IPS-15b (cell line): ENCODE measurements around the gene BABAM2.
A peak's percentile ranks its signal among the peaks of the same experiment; 100 is the strongest.
"Not testable (repeated sequence)": the region's sequence is repeated elsewhere in the genome, so short reads cannot be mapped to it uniquely, and the experiment has no call there.

Source experiments
- H3K27me3 ChIP-seq: one replicate; pipeline ENCODE4 v1.6.1; 2013; ENCODE audit warnings: low read length; ENCODE audit not compliant: control insufficient read depth, insufficient read depth
- H3K36me3 ChIP-seq: one replicate; pipeline ENCODE4 v1.6.1; 2013; ENCODE audit warnings: low read length; ENCODE audit not compliant: control insufficient read depth, insufficient read depth
- H3K4me1 ChIP-seq: one replicate; pipeline ENCODE4 v1.6.1; 2013; ENCODE audit warnings: mild to moderate bottlenecking, low read length; ENCODE audit not compliant: control insufficient read depth, insufficient read depth
- H3K4me3 ChIP-seq: one replicate; pipeline ENCODE4 v1.5.1; 2013; ENCODE audit warnings: low read depth, low read length
- H3K9ac ChIP-seq: one replicate; pipeline ENCODE4 v1.6.1; 2013; ENCODE audit warnings: low read depth, mild to moderate bottlenecking, low read length
- H3K9me3 ChIP-seq: one replicate; pipeline ENCODE4 v1.6.1; 2013; ENCODE audit warnings: mild to moderate bottlenecking, low read length; ENCODE audit not compliant: control insufficient read depth, insufficient read depth

BABAM2 gene

DNA sequence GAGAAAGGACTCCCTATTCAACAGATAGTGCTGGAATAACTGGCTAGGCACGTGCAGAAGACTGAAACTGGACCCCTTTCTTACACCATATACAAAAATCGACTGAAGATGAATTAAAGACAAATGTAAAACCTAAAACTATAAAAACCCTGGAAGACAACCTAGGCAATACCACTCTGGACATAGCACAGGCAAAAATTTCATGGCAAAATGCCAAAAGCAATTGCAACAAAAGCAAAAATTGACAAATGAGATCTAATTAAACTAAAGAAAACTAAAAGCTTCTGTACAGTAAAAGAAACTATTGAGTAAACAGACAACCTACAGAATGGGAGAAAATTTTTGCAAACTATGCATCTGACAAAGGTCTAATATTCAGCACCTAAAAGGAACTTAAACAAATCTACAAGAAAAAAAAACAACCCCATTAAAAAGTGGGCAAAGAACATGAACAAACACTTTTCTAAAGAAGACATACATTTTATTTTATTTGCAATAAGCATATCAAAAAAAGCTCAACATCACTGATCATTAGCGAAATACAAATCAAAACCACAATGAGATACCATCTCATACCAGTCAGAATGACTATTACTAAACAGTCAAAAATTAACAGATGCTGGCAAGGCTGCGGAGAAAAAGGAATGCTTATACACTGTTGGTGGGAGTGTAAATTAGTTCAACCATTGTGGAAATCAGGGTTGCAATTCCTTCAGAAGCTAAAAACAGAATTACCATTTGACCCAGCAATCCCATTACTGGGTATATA is 8.5 kb upstream of the BABAM2 start:
- not testable (repeated sequence) for H3K9ac ChIP-seq, H3K27me3 ChIP-seq, H3K4me3 ChIP-seq, H3K36me3 ChIP-seq, H3K4me1 ChIP-seq, H3K9me3 ChIP-seq

DNA sequence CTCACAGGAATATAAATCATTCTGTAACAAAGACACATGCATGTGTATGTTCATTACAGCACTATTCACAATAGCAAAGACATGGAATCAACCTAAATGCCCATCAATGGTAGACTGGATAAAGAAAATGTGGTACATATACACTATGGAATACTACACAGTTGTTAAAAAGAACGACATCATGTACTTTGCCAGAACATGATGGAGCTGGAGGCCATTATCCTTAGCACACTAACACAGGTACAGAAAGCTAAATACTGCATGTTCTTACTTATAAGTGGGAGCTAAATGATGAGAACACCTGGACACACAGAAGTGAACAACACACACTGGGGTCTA is 8.0 kb upstream of the BABAM2 start:
- not testable (repeated sequence) for H3K9ac ChIP-seq, H3K27me3 ChIP-seq, H3K4me3 ChIP-seq, H3K36me3 ChIP-seq, H3K4me1 ChIP-seq, H3K9me3 ChIP-seq

DNA sequence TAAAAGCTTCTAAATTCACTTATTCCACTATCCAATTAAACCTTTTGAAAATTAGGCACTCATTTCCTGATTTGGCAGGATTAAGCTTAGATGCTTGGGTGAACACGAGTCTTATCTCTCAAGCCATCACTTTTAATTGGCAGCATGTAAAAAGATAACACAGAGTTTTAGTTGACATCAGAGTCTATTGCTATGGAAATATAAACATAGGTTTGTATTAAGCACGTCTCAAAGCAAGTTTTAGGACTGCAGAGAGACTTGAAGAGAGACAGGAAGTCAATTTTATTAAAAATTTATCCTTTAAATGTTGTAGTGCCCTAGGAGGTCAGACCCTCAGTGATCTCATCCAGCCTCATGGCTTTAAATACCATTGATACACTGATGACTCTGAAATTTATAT is 5.9 kb upstream of the BABAM2 start:
- no peaks in the 10 kb centered on the region for H3K9me3 ChIP-seq
- H3K4me1 ChIP-seq: no peaks in the 10 kb centered on the region
- H3K4me3 ChIP-seq: no peak overlapping the region
- H3K36me3 ChIP-seq: no peaks in the 10 kb centered on the region
- H3K27me3 ChIP-seq: no peaks in the 10 kb centered on the region
- no peak overlapping the region for H3K9ac ChIP-seq

DNA sequence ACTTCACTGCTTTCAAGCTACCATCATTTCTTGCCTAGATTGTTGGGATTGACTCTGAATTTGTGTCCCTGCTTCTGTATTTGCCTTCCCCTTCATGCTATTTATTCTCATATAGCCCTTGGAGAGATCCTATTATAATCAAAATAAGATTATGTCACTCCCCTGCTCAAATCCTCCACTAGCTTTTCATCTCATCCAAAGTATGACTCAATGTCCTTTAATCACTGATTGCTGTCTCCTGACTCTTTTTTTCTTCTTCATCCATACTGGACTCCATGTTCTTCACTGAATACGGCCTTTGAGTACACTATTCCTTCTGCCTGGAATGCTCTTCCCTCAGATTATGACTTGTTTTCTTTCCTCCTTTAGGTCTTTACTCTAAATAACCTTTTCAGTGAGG is 5.3 kb upstream of the BABAM2 start:
- no peak overlapping the region for H3K9ac ChIP-seq
- no peak overlapping the region for H3K4me3 ChIP-seq
- H3K36me3 ChIP-seq: no peaks in the 10 kb centered on the region
- no peaks in the 10 kb centered on the region for H3K4me1 ChIP-seq
- H3K9me3 ChIP-seq: no peaks in the 10 kb centered on the region
- no peaks in the 10 kb centered on the region for H3K27me3 ChIP-seq

DNA sequence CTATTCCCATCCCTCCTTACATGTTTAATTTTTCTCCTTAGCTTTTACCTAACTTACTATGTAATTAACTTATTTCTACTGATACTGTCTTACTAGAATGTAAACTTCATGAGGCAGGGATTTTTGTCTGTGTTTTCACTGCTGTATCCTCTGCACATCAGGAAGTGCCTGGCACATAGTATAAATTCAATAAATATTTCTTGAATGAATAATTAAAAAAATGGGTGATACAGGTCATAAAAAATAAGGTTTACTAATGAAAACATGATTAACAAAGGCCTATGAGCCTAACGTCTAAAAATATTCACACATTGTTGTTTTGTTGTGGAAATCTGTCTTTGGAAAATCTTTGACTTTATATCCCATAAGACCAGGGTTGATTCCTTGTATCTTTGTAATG is 4.9 kb upstream of the BABAM2 start:
- no peaks in the 10 kb centered on the region for H3K9me3 ChIP-seq
- H3K4me3 ChIP-seq: no peak overlapping the region
- H3K9ac ChIP-seq: no peak overlapping the region
- no peaks in the 10 kb centered on the region for H3K36me3 ChIP-seq
- no peaks in the 10 kb centered on the region for H3K4me1 ChIP-seq
- H3K27me3 ChIP-seq: no peaks in the 10 kb centered on the region

DNA sequence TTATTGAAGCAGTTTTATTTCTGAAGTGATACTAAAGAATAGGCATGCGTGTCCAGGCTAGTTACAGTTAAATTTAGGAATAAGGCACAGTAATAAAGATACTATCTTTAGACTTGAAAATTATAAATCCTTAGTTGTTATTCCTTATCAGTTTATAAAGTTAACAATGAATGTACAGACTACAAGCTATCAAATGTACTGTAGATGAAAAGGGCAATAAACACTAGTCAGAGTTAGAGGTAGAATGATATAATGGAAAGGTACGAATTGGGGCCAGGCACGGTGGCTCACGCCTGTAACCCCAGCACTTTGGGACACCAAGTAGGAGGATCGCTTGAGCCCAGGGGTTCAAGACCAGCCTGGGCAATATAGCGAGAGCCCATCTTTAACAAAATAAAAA is 4.2 kb upstream of the BABAM2 start:
- Histone ChIP-seq H3K27me3 (no peaks in the 10 kb centered on the region), H3K9me3 (no peaks in the 10 kb centered on the region), H3K9ac (no peak overlapping the region), H3K4me1 (no peaks in the 10 kb centered on the region), H3K4me3 (no peak overlapping the region), H3K36me3 (no peaks in the 10 kb centered on the region)

DNA sequence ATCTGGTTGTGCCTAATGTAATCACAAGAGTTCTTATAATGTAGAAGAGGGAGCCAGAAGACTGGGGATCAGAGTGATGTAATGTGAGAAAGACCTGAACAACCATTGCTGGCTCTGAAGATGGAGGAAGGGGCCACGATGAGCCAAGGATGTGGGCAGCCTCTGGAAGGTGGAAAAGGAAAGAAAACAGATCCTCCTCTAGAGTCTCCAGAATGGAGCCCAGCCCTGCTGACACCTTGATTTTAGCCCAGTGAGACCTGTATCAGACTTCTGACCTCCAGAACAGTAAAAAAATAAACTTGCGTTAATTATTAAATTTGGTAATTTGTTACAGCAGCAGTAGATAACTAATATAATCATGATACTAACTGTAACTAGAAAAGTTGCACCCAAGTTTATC is 3.4 kb upstream of the BABAM2 start:
- Histone ChIP-seq H3K4me3 (no peak overlapping the region), H3K9me3 (no peaks in the 10 kb centered on the region), H3K27me3 (no peaks in the 10 kb centered on the region), H3K9ac (no peak overlapping the region), H3K4me1 (no peaks in the 10 kb centered on the region), H3K36me3 (no peaks in the 10 kb centered on the region)

DNA sequence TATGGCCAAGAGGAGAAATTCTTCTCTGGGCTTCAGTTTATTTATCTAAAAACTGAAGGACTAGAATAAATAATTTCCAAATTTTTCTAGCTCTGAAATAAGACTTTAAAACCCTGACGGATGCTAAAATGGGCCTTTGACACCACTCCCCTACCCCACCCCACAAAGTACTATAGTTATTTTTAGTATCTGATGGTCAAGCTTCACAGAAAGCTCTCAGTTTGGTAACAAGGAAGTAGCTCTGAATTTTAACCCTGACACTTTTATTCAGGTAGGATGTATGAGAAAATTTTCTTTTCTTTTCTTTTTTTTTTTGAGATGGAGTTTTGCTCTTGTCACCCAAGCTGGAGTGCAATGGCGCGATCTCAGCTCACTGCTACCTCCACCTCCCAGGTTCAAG is 2.7 kb upstream of the BABAM2 start:
- Histone ChIP-seq H3K4me1 (no peaks in the 10 kb centered on the region), H3K27me3 (no peaks in the 10 kb centered on the region), H3K4me3 (no peak overlapping the region)

DNA sequence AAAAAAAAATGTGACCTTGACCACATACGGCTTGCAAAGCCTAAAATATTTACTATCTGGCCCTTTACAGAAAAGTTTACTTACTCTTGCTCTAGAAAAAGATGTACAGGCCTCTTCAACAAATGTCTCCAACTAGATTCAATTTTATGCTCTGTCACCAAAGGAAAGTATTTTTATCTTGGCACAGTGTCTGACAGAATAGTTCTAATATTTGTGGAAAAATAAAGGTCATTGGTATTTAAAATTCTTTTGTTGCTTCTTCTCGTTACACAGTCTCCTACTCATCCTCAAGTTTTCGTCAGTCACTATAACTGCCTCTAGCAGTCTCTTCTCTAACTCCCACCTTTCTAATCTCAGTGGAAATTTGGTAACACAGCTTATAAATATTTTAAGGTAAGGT is 1.7 kb upstream of the BABAM2 start:
- Histone ChIP-seq H3K4me3 (no peak overlapping the region), H3K4me1 (no peaks in the 10 kb centered on the region), H3K9ac (no peak overlapping the region), H3K9me3 (no peaks in the 10 kb centered on the region), H3K27me3 (no peaks in the 10 kb centered on the region), H3K36me3 (no peaks in the 10 kb centered on the region)

More for the DNA sequence above, 2.7 kb upstream of the BABAM2 start:
- no peak overlapping the region for H3K9ac ChIP-seq
- no peaks in the 10 kb centered on the region for H3K36me3 ChIP-seq
- H3K9me3 ChIP-seq: no peaks in the 10 kb centered on the region

DNA sequence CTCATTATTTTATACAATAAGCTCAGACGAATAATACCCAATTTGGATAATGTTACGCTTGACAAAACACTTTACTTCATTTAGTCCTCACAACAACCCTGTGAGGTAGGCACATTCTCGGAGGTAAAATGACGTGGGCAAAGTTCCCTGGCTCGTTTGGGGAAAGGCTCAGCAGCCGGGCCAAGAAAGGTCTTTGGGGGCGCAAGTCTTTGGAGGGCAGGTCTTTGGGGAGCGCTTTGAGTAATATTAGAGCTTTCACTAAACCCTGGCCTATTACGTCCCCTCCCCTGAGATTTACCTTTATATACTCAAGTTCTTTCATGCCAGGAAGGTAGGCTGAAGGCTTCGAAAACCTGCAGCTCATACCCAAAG is 769 bp upstream of the BABAM2 start:
- Histone ChIP-seq H3K9ac (peak overlapping the region; percentile 57), H3K4me1 (no peaks in the 10 kb centered on the region), H3K36me3 (no peaks in the 10 kb centered on the region), H3K9me3 (no peaks in the 10 kb centered on the region), H3K27me3 (no peaks in the 10 kb centered on the region), H3K4me3 (peak overlapping the region; percentile 88)

DNA sequence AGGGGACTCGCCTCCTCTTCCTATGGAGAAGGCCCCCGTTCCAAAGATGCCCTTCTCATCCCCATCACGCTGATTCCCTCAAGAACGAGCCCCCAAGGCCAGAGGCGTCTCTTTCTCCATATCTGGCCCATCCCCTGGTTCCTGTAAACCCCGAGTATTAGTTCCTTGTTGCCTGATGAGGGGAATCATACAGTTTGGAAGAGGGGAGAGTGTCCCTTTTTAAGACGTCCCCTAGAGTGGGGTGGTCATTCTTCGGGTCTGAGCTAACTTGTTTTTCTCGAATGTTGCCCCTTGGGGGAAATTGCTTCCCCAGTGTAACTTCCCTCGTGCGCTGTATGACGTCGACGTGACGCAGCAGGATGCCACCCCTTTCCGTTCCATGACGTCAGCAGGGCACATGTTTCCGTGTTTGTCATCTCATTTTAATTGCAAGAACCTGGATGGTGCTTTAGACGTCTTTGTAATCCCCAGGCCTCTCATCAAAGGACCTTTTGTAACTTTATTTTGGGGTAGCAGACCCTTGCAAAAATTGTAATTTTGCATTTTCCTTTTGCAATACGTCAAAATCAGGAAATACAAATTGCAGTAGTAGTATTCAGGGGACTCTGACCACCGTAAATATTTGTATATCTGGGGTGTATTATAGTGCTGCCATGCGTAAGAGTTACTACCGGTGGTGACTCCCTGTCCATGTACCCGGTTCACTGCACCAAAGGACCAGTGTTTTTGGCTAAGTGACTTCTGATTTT is 569 bp downstream of the BABAM2 start:
- Histone ChIP-seq H3K9ac (peak overlapping the region; percentile 62), H3K4me3 (peak overlapping the region; percentile 88), H3K36me3 (no peaks in the 10 kb centered on the region), H3K4me1 (no peaks in the 10 kb centered on the region), H3K27me3 (no peaks in the 10 kb centered on the region), H3K9me3 (no peaks in the 10 kb centered on the region)

DNA sequence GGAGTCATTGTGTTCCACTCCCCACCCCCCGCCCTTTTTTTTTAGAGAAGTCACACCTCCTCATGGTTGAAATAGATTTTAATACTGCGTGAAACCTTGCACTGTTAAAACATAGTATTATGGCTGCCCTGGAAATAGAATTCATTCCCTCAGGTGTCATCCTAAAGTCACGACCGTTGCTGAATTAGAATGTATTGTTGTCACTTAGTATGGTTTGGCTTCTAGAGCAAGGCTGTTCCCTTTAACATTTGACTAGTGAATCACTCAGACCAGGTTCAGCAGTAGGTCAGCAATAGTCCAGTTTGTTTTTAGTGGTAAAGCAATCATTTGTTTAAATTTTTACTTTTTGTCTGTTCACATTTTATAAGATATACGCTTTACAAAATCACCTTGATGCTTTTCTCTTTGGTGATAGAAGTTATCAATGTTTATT is 1.2 kb downstream of the BABAM2 start:
- Histone ChIP-seq H3K4me1 (no peaks in the 10 kb centered on the region), H3K4me3 (peak overlapping the region; percentile 88), H3K27me3 (no peaks in the 10 kb centered on the region), H3K36me3 (no peaks in the 10 kb centered on the region), H3K9ac (no peak overlapping the region), H3K9me3 (no peaks in the 10 kb centered on the region)
